ENCODE measurements around the gene GAA.

Gene GAA

GRCh38 chr17:80101011-80101945 lies at the start of gene GAA:
GAA (plus strand) TSS chr17:80101581; CDS start chr17:80104587, 3,006 bp downstream.
- peak in 1 of 2 experiments; percentile 6 for DNase-seq

- DNase-seq: no peak
Measured at GRCh38 chr17:80051681-80052080, 49.7 kb upstream of the GAA start.

- DNase-seq: no peak
Measured at GRCh38 chr17:80053102-80053501, 48.3 kb upstream of the GAA start.

- DNase-seq: no peak
Measured at GRCh38 chr17:80055597-80055996, 45.8 kb upstream of the GAA start.

- DNase-seq: no peak
Measured at GRCh38 chr17:80058311-80058955, 42.9 kb upstream of the GAA start.

- no peak for DNase-seq
Measured at GRCh38 chr17:80060644-80061043, 40.7 kb upstream of the GAA start.

- no peak for DNase-seq
Measured at GRCh38 chr17:80061421-80061820, 40.0 kb upstream of the GAA start.

- DNase-seq: no peak
Measured at GRCh38 chr17:80063830-80064585, 37.4 kb upstream of the GAA start.

GRCh38 chr17:80064696-80065095 lies 36.7 kb upstream of the GAA start:
- no peak for DNase-seq

- no peak for DNase-seq
Measured at GRCh38 chr17:80065478-80066170, 35.8 kb upstream of the GAA start.

- DNase-seq: no peak
Measured at GRCh38 chr17:80067393-80067986, 33.9 kb upstream of the GAA start.

GRCh38 chr17:80068301-80069222 lies 32.8 kb upstream of the GAA start:
- DNase-seq: no peak

GRCh38 chr17:80070375-80071115 lies 30.8 kb upstream of the GAA start:
- DNase-seq: no peak

- DNase-seq: peak in 1 of 2 experiments; percentile 5
Measured at GRCh38 chr17:80071116-80071841, 30.1 kb upstream of the GAA start.

GRCh38 chr17:80072410-80072809 lies 29.0 kb upstream of the GAA start:
- no peak for DNase-seq

GRCh38 chr17:80080081-80080480 lies 21.3 kb upstream of the GAA start:
- no peak for DNase-seq

GRCh38 chr17:80081596-80081995 lies 19.8 kb upstream of the GAA start:
- DNase-seq: no peak

- DNase-seq: peak in 1 of 2 experiments; percentile 13
Measured at GRCh38 chr17:80082403-80083135, 18.8 kb upstream of the GAA start.

GRCh38 chr17:80083136-80083661 lies 18.2 kb upstream of the GAA start:
- no peak for DNase-seq

Data from cerebellar nuclear complex (tissue), 1 donor.